Panc1 (cell line): ENCODE results near the gene LRBA. TPM values are rescaled to one million over a fixed set of nuclear protein-coding genes. Genes with fewer than 3 reads are reported as not detected.

Source experiments
- ATAC-seq: fragments of 200-7000 bp; cut with Tn5 transposase; 2 replicates; pipeline ENCODE4 v1.9.1; 2020; ENCODE audit warnings: mild to moderate bottlenecking, moderate library complexity
- BruUV-seq: library from RNA; stranded (reverse); fragments of 400-500 nt; replicated peaks from 2 replicates; lab custom pipeline; 2021; lab: Mats Ljungman, UMichigan
- CTCF ChIA-PET: fragments of 300-600 bp; sonication (Branson Sonifier 250); formaldehyde crosslinking; loops from one replicate; lab custom pipeline; 2022; ENCODE audit warnings: antibody characterized with exemption; lab: Charles Lee
- POLR2A ChIA-PET: fragments of 300-600 bp; sonication (Branson Sonifier 250); formaldehyde crosslinking; loops from one replicate; lab custom pipeline; 2022; ENCODE audit warnings: antibody characterized with exemption; lab: Charles Lee
- DNase-seq: peaks from one replicate; pipeline ENCODE4 v3.0.0-alpha.2; 2010; ENCODE audit warnings: low read depth, low spot score
- H3K27ac ChIP-seq: 2 replicates; pipeline ENCODE4 v1.5.1; 2011; ENCODE audit warnings: mild to moderate bottlenecking, low read length, inconsistent platforms
- H3K27me3 ChIP-seq: fragments of 200-500 bp; sonication (Bioruptor generic); 2 replicates; pipeline ENCODE4 v1.6.0; 2014; ENCODE audit warnings: low read length, inconsistent platforms; ENCODE audit not compliant: control insufficient read depth, insufficient read depth
- H3K36me3 ChIP-seq: fragments of 200-500 bp; sonication (Bioruptor generic); 2 replicates; pipeline ENCODE4 v1.5.1; 2014; ENCODE audit warnings: inconsistent platforms, mild to moderate bottlenecking, low read length, moderate library complexity; ENCODE audit not compliant: control insufficient read depth, insufficient read depth
- H3K4me1 ChIP-seq: 2 replicates; pipeline ENCODE4 v1.5.1; 2011; ENCODE audit warnings: inconsistent platforms, mild to moderate bottlenecking, low read length, moderate library complexity; ENCODE audit not compliant: control insufficient read depth, insufficient read depth
- H3K4me3 ChIP-seq, 2 experiments: 2 replicates each; pipeline ENCODE4 v1.5.1; 2011 to 2012; ENCODE audit warnings: low read depth in 2 of 2, low read length in 2 of 2, mild to moderate bottlenecking in 2 of 2, inconsistent platforms in 1 of 2, moderate library complexity in 1 of 2
- H3K9me3 ChIP-seq: fragments of 200-500 bp; sonication (Bioruptor generic); 2 replicates; pipeline ENCODE4 v1.5.1; 2014; ENCODE audit warnings: low read depth, mild to moderate bottlenecking, inconsistent platforms, low read length, moderate library complexity; ENCODE audit not compliant: control insufficient read depth, insufficient read depth
- POLR2AphosphoS5 ChIP-seq: IDR thresholded peaks from 2 replicates; pipeline ENCODE4 v1.6.1; 2012; ENCODE audit warnings: mild to moderate bottlenecking, low read depth, low read length, moderate library complexity
- SIN3A ChIP-seq: IDR thresholded peaks from 2 replicates; pipeline ENCODE4 v1.6.1; 2012; ENCODE audit warnings: low read depth, mild to moderate bottlenecking, low read length, moderate library complexity, borderline replicate concordance; ENCODE audit not compliant: insufficient read depth
- TCF7L2 ChIP-seq: IDR thresholded peaks from 2 replicates; pipeline ENCODE4 v1.6.1; 2011; ENCODE audit warnings: mild to moderate bottlenecking, low read depth, low read length, inconsistent platforms
- in situ Hi-C: cut with HindIII; loops from 2 replicates; pipeline ENCODE4 v1.10.0; 2016; ENCODE audit warnings: low sequenced_read_pairs, low pct_unique_long_range_greater_than_20kb
- intact Hi-C: fragments of 100-400 bp; cut with micrococcal nuclease; formaldehyde crosslinking; loops from one replicate; pipeline ENCODE4 v1.10.0; 2022; ENCODE audit not compliant: unreplicated experiment
- total RNA-seq: library from RNA; stranded (reverse); gene quantifications from one replicate; pipeline ENCODE4 v1.2.1, GENCODE V29; 2021; ENCODE audit not compliant: unreplicated experiment
- TF ChIP-seq, protein P1 (sequence below): fragments of 450-650 bp; IDR thresholded peaks from 2 replicates; pipeline ENCODE4 v1.5.1; 2017; ENCODE audit warnings: mild to moderate bottlenecking
- TF ChIP-seq, protein P2 (sequence below), 2 experiments: IDR thresholded peaks; 2 replicates each; pipeline ENCODE4 v1.6.1; 2011 to 2012; ENCODE audit warnings: low read depth in 2 of 2, control low read depth in 1 of 2, low read length in 1 of 2, mild to moderate bottlenecking in 1 of 2, moderate library complexity in 1 of 2; ENCODE audit not compliant: insufficient read depth in 1 of 2

The LRBA gene
- total RNA-seq, 1 experiment from 2014 or later: 26.4 TPM

DNA sequence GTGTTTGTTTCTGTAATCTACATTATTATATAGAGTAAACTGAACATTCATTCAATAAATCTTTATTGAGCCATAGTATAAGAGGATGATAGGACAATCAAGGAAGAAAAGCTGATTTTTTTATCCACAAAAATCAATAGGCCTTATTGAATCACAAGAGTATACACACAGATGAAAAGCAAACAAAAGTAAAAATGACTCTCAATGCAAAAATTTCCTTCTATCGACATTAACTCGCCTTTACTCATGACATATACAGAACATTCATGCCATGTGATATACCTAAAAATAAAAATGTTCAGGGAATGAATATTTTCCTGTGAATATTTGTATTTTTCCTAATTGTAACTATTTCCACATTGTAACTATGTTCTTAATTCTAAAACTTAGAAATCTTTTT is 161.2 kb downstream of the LRBA start:
- Histone ChIP-seq H3K27me3 (no peaks in the 10 kb centered on the region), H3K4me1 (no peaks in the 10 kb centered on the region), H3K36me3 (no peaks in the 10 kb centered on the region), H3K9me3 (no peaks in the 10 kb centered on the region), H3K27ac (no peak overlapping the region), H3K4me3 (no peak overlapping the region)
- intact Hi-C loops (no loop called here), in situ Hi-C loops (no loop called here)
- DNase-seq (no peak), ATAC-seq (no peak)
- POLR2A ChIA-PET: no interaction called here
- CTCF ChIA-PET: interaction anchor here (0.5 kb wide), 1 partner anchor 245 kb away, joined by 5 read pairs; no protein-coding TSS in a partner anchor
- TF ChIP-seq TCF7L2: no peak
- TF ChIP-seq, protein P1, sequence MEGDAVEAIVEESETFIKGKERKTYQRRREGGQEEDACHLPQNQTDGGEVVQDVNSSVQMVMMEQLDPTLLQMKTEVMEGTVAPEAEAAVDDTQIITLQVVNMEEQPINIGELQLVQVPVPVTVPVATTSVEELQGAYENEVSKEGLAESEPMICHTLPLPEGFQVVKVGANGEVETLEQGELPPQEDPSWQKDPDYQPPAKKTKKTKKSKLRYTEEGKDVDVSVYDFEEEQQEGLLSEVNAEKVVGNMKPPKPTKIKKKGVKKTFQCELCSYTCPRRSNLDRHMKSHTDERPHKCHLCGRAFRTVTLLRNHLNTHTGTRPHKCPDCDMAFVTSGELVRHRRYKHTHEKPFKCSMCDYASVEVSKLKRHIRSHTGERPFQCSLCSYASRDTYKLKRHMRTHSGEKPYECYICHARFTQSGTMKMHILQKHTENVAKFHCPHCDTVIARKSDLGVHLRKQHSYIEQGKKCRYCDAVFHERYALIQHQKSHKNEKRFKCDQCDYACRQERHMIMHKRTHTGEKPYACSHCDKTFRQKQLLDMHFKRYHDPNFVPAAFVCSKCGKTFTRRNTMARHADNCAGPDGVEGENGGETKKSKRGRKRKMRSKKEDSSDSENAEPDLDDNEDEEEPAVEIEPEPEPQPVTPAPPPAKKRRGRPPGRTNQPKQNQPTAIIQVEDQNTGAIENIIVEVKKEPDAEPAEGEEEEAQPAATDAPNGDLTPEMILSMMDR: no peak
- TF ChIP-seq, protein P2, sequence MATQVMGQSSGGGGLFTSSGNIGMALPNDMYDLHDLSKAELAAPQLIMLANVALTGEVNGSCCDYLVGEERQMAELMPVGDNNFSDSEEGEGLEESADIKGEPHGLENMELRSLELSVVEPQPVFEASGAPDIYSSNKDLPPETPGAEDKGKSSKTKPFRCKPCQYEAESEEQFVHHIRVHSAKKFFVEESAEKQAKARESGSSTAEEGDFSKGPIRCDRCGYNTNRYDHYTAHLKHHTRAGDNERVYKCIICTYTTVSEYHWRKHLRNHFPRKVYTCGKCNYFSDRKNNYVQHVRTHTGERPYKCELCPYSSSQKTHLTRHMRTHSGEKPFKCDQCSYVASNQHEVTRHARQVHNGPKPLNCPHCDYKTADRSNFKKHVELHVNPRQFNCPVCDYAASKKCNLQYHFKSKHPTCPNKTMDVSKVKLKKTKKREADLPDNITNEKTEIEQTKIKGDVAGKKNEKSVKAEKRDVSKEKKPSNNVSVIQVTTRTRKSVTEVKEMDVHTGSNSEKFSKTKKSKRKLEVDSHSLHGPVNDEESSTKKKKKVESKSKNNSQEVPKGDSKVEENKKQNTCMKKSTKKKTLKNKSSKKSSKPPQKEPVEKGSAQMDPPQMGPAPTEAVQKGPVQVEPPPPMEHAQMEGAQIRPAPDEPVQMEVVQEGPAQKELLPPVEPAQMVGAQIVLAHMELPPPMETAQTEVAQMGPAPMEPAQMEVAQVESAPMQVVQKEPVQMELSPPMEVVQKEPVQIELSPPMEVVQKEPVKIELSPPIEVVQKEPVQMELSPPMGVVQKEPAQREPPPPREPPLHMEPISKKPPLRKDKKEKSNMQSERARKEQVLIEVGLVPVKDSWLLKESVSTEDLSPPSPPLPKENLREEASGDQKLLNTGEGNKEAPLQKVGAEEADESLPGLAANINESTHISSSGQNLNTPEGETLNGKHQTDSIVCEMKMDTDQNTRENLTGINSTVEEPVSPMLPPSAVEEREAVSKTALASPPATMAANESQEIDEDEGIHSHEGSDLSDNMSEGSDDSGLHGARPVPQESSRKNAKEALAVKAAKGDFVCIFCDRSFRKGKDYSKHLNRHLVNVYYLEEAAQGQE (IDR thresholded peaks at IDR 0.05; ENCODE audit: insufficient read depth in 1 of 2, low read depth in 2 of 2, low read length in 1 of 2): no peak
- no peak for TF ChIP-seq POLR2AphosphoS5
- no peak for TF ChIP-seq SIN3A
- BruUV-seq: no TSS peak

DNA sequence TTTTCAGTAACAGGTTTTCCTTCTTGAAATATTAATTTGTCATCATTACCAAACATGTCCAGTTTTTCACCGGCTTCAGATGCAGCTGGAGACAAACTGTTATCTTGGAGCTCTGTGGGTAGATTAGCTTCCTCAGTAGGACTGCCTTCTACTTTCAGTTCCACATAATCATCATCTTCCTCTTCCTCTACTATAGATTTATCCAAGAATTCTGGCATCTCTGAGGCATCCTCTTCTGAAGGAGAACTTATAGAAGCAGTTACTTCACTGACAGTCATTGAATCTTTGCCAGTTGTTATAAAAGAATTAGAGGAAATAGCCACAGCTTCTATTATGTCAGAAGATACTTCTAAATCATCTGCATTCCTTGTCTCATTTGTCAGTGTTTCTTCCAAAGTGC is 162.9 kb downstream of the LRBA start:
- ATAC-seq (no peak), DNase-seq (no peak)
- ChIA-PET POLR2A (no interaction called here), CTCF (no interaction called here)
- H3K9me3 ChIP-seq: no peaks in the 10 kb centered on the region
- intact Hi-C loops: no loop called here
- in situ Hi-C loops: no loop called here
- no peaks in the 10 kb centered on the region for H3K27me3 ChIP-seq
- H3K27ac ChIP-seq: no peak overlapping the region
- TSS peak; percentile 44 for BruUV-seq
- no peaks in the 10 kb centered on the region for H3K4me1 ChIP-seq
- no peak overlapping the region for H3K4me3 ChIP-seq
- TF ChIP-seq, protein P1: no peak
- TF ChIP-seq TCF7L2: no peak
- H3K36me3 ChIP-seq: no peaks in the 10 kb centered on the region; the same call in 1 of the 2 replicates
